ENCODE results near the gene PEX7.

GRCh38 chr6:136809091-136809860 lies 13.1 kb upstream of the PEX7 start:
- TF ChIP-seq POLR2A (IDR thresholded peaks at IDR 0.05; ENCODE audit: borderline replicate concordance, extremely low read depth, insufficient read depth, insufficient read length), result no peak
- no peak for TF ChIP-seq POLR2AphosphoS5 (IDR thresholded peaks at IDR 0.05; ENCODE audit: low read depth, low read length)
- TF ChIP-seq FOSL1 (IDR thresholded peaks at IDR 0.05; ENCODE audit: low read depth), result no peak
- TF ChIP-seq TCF7L2 (IDR thresholded peaks at IDR 0.05; ENCODE audit: borderline replicate concordance, extremely low read depth, insufficient read depth, insufficient read length), result no peak
- no peak for TF ChIP-seq ZNF274 (IDR thresholded peaks at IDR 0.05; ENCODE audit: low read depth, low read length)
- no peak for TF ChIP-seq MAX (IDR thresholded peaks at IDR 0.05)

All from HCT116 (cell line).